Psoas muscle (tissue), 8 donors: Measurements from ENCODE around the gene PGM2L1. TPM values are rescaled to one million over a fixed set of nuclear protein-coding genes. Genes with fewer than 3 reads are reported as not detected.

Experiments used
- ATAC-seq, 4 donors: fragments of 200-7000 bp; cut with Tn5 transposase; one replicate each; pipeline ENCODE4 v1.9.1; 2020; ENCODE audit warnings: moderate library complexity in 3 of 4, mild to moderate bottlenecking in 2 of 4
- DNase-seq, 2 donors: peaks; one replicate each; pipeline ENCODE4 v3.0.0-alpha.2; 2020
- H3K27ac ChIP-seq: fragments of 200-600 bp; one replicate; pipeline ENCODE4 v1.8.0; 2022
- H3K27me3 ChIP-seq, 3 donors: fragments of 200-600 bp in 1 of 3; one replicate each; pipeline versions ENCODE4 v1.6.1 to v1.8.0; 2013 to 2022; ENCODE audit warnings: low read length in 2 of 3, mild to moderate bottlenecking in 2 of 3, moderate library complexity in 1 of 3; ENCODE audit not compliant: insufficient read depth in 3 of 3
- H3K36me3 ChIP-seq, 2 donors: fragments of 200-600 bp in 1 of 2; one replicate each; pipeline versions ENCODE4 v1.6.1 to v1.8.0; 2013 to 2022; ENCODE audit warnings: low read depth in 1 of 2, mild to moderate bottlenecking in 1 of 2, moderate library complexity in 1 of 2; ENCODE audit not compliant: insufficient read depth in 1 of 2
- H3K4me1 ChIP-seq: fragments of 200-600 bp; one replicate; pipeline ENCODE4 v1.8.0; 2022
- H3K4me3 ChIP-seq: fragments of 200-600 bp; one replicate; pipeline ENCODE4 v1.8.0; 2022; ENCODE audit warnings: mild to moderate bottlenecking
- H3K9me3 ChIP-seq: fragments of 200-600 bp; one replicate; pipeline ENCODE4 v1.8.0; 2022
- CTCF ChIP-seq: fragments of 200-600 bp; IDR thresholded peaks from one replicate; pipeline ENCODE4 v1.8.0; 2022; ENCODE audit warnings: antibody characterized with exemption
- WGBS, 3 donors: extraction: QIAGEN DNeasy Blood & Tissue Kit; methylation state at CpG; one replicate each; pipeline versions ENCODE4 v1.1.6 to v1.1.7; 2013; 5-methylcytosine and 5-hydroxymethylcytosine counted together
- intact Hi-C, 2 donors: fragments of 100-400 bp; cut with DNase I; formaldehyde crosslinking; loops; one replicate each; pipeline versions ENCODE4 v1.11.0 to v1.14.2; 2022
- polyA plus RNA-seq, 3 donors: library from polyadenylated mRNA; stranded (reverse); fragments of 200-250 nt; gene quantifications; one replicate each; pipeline ENCODE4 v1.2.3, GENCODE V29; 2013
- total RNA-seq, 4 donors: library from RNA; stranded (reverse); fragmentation: NEBNext Ultra II Directional in 2 of 4; extraction: Animal tissue kit (Norgen Biotek cat#: 25700) in 2 of 4; gene quantifications; one replicate each; pipeline versions ENCODE4 v1.2.1 to v1.2.4, GENCODE V29; 2021 to 2023
- donor health status: healthy with polysubstance abuse.
- donor health status: DM: no; HTN: no; CAD: no; lungs with moderate emphysema.
- donor health status: Bipolar disorder and iron deficiency.
- donor health status: healthy.
- donor health status: DM: yes; HTN: yes; CAD: no.
- donor health status: DM: no; HTN: no; CAD: no.
- donor health status: DM: no; HTN: no; CAD: no.
- donor health status: DM: yes; HTN: yes; CAD: no.

Gene PGM2L1
- total and polyA plus RNA-seq, 7 donors = 2.8 to 10.9 (median 9.7) TPM

DNA sequence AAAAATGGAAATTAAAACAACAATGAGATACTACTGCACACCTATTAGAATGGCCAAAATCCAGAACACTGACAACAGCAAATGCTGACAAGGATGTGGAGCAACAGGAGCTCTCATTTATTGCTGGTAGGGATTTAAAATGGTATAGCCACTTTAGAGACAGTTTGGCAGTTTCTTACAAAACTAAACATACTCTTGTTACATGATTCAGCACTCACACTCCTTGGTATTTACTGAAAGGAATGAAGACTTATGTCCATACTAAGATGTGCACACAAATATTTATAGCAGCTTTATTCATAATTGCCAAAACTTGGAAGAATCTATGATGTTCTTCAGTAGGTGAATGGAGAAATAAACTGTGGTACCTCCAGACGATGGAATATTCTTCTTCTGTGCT is 40.8 kb downstream of the PGM2L1 start:
- H3K27ac ChIP-seq = no peak overlapping the region
- H3K4me3 ChIP-seq = no peak overlapping the region
- no peaks in the 10 kb centered on the region for H3K27me3 ChIP-seq
- H3K9me3 ChIP-seq = no peaks in the 10 kb centered on the region
- 89 to 94% (median 93%) methylated on average over 1 of the region's 1 CpG for WGBS, 3 donors
- no peaks in the 10 kb centered on the region for H3K4me1 ChIP-seq
- intact Hi-C loops = no loop called here
- TF ChIP-seq CTCF = no peak
- ATAC-seq (no peak), DNase-seq (no peak)
- peaks cover 0 to 12% of the 10 kb centered on the region in 2 donors for H3K36me3 ChIP-seq

GRCh38 chr11:74355626-74356025 is 42.6 kb downstream of the PGM2L1 start:
- peaks cover 0 to 10% of the 10 kb centered on the region in 2 donors for H3K36me3 ChIP-seq
- no peak overlapping the region for H3K4me3 ChIP-seq
- no peaks in the 10 kb centered on the region for H3K4me1 ChIP-seq
- no peaks in the 10 kb centered on the region for H3K9me3 ChIP-seq
- TF ChIP-seq CTCF = no peak
- H3K27ac ChIP-seq = no peak overlapping the region
- 78 to 93% (median 90%) methylated on average over 2 of the region's 2 CpGs for WGBS, 3 donors
- DNase-seq = no peak
- intact Hi-C loops = no loop called here
- H3K27me3 ChIP-seq = no peaks in the 10 kb centered on the region
- no peak for ATAC-seq

DNA sequence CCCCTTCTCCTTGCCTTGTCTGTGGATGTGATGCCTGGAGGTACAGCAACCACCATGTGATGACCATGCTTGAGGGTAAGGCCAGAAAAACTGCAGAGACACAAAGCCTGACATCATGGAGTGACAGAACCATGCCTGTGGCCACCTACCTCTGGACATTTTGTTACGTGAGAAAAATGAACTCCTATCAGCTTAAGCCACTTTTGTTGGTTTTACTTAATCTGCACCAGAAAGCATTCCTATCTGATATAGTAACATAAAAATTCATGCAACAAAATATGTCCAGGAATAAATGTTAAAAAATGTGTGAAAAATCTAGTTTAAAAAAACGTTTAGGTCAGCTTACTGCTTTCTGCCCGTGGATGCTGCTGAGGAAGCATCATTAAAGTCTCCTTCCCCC is 44.2 kb downstream of the PGM2L1 start:
- Histone ChIP-seq H3K36me3 (no peaks in the 10 kb centered on the region), H3K9me3 (no peaks in the 10 kb centered on the region), H3K4me3 (no peak overlapping the region), H3K27ac (no peak overlapping the region), H3K27me3 (no peaks in the 10 kb centered on the region), H3K4me1 (no peaks in the 10 kb centered on the region)
- ATAC-seq (no peak), DNase-seq (no peak)
- 43 to 70% (median 55%) methylated on average over 3 of the region's 3 CpGs for WGBS, 3 donors
- intact Hi-C loops = no loop called here
- TF ChIP-seq CTCF = no peak

DNA sequence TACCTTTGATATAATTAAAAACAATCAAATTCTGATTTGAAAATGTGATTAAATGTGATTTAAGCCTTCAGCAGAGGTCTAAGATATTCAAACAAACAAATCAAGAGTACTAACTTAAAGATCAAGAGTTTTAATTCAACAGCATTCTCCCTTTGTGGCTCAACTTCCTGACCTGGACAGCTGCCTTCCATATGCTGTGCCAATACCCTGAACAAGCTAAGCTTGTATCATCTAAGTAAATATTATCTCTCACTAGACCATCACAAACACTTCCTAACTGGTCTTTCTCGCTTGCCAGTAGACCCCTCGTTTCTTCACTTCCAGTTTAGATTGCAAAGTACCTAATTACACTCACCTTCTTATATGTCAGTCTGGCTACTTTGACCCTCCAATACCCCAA is 50.9 kb downstream of the PGM2L1 start:
- TF ChIP-seq CTCF = no peak

GRCh38 chr11:74345420-74345819 is 52.8 kb downstream of the PGM2L1 start:
- 37 to 66% (median 42%) methylated on average over 1 of the region's 1 CpG for WGBS, 3 donors
- H3K27ac ChIP-seq = no peak overlapping the region
- DNase-seq (no peak), ATAC-seq (no peak)
- intact Hi-C loops = no loop called here
- H3K4me1 ChIP-seq = no peaks in the 10 kb centered on the region
- H3K4me3 ChIP-seq = no peak overlapping the region
- H3K27me3 ChIP-seq = no peaks in the 10 kb centered on the region
- TF ChIP-seq CTCF = no peak
- H3K9me3 ChIP-seq = no peaks in the 10 kb centered on the region
- peaks cover 0 to 30% of the 10 kb centered on the region in 2 donors for H3K36me3 ChIP-seq

More for the DNA sequence above, 50.9 kb downstream of the PGM2L1 start:
- intact Hi-C loops = no loop called here
- WGBS, 3 donors = 70 to 81% (median 80%) methylated on average over 2 of the region's 2 CpGs
- Histone ChIP-seq H3K27me3 (no peaks in the 10 kb centered on the region), H3K9me3 (no peaks in the 10 kb centered on the region), H3K27ac (no peak overlapping the region), H3K4me1 (no peaks in the 10 kb centered on the region), H3K4me3 (no peak overlapping the region), H3K36me3 (peaks cover 0 to 25% of the 10 kb centered on the region in 2 donors)
- DNase-seq = no peak
- ATAC-seq = no peak
